NCI-H82 treated with DMSO at 0.1 percent for 48 hours (cell line): ENCODE results near the gene CDK15.

Experiments used
- DNase-seq: peaks from one replicate; lab custom pipeline; 2025; ENCODE audit not compliant: unreplicated experiment; lab: John Stamatoyannopoulos, UW

CDK15 gene

DNA sequence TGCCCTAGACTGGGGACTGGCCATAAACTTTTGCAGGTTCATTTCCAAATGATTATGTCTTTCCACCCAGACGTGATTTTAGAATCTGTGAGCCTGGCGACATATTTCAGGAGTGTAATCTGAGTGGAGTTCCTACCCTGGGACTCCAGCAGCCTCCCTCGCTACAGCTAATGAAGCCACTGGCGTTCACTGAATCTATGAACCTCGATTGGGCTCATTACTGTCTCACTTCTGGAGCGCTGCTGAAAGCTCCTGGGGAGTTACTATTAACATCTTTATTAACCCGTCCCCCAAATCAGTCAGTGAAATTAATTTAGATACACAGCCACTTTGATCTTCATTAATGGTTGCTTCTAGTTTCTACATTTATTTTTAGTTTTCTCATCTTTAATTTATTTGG, 56.5 kb downstream of the CDK15 start:
- no peak for DNase-seq

DNA sequence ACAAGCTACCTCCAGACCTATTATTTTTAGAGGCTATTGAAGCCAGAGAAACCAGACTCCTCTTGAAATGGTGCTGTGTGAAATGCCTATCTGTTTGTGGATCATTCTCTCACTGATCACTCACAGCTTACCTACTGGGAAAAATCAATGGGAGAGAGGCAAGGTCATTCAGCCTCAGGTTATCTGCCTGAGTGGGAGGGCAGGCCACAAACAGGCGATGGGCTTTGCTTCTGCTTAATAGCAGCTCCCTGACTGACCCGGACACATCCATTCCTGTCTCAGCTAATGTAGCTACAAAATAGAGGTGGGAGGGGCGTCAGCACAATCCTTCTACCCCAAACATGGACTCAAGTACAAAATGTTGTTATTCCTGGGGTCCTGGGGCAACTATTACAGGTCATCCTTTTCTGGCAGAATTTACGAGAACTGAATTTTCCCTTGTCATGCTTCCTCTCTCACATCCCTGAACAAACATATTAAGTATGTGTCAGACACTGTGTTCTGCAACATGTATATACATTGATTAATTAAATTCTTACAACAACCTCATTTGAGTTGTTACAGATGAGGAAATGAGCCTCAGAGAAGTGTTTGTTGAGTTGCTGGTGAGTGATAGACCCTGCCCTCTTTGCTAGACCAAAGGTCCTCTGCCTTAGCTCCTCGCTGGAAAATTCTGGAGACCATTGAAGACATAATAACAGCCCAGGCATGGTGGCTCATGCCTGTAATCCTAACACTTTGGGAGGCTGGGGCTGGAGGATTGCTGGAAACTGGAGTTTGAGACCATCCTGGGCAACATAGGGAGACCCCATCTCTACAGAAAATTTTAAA, 60.5 kb downstream of the CDK15 start:
- DNase-seq: no peak

DNA sequence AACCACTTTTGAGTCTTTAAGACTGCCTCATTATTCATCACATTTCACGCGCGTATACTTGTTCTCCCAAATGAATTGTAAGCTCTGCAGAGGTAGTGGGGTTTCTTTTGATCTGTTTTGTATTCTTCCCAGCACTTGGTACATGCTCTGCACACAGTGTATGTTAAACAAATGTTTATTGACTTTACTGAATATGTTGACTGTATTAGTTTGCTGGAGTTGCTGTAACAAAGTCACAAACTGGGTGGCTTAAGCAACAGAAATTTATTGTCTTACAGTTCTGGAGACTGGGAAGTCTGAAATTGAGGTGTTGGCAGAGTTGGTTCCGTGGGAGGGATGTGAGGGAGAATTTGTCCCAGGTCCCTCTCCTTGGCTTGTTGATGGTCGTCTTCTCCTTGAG, 65.1 kb downstream of the CDK15 start:
- DNase-seq: no peak

DNA sequence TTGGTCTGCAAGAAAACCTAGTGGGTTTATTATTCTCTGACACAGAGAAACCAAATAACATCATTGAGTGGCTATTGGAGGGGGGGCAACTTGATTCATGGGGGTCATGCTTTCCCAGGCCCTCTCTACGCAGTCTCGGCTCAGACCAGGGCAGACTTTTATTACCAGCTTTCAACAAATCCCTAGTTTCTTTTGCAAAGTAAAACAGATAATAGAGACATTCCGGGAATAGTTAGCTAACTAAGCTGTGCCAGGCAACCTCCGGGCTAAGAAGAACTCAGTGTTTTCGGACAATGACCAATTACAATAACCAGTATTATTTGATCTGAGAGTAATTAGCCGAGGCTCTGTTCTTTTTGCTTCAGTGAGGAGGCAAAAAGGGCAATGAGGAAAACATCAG, 66.3 kb downstream of the CDK15 start:
- no peak for DNase-seq

DNA sequence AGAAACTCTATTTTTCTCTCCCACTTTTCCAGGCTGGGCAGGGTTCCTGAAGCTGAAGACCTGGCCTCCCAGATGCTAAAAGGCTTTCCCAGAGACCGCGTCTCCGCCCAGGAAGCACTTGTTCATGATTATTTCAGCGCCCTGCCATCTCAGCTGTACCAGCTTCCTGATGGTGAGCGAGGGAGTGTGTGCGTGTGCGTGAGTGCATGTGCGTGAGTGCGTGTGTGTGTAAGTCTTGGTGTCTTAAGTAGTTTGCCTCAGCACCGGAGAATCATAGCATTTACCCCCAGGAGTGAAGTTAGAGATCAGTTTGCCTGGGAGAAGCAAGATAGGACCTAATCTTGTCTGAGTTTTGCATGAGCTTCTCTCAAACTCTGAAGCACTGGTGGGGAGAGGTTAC, 73.7 kb downstream of the CDK15 start:
- DNase-seq: no peak

DNA sequence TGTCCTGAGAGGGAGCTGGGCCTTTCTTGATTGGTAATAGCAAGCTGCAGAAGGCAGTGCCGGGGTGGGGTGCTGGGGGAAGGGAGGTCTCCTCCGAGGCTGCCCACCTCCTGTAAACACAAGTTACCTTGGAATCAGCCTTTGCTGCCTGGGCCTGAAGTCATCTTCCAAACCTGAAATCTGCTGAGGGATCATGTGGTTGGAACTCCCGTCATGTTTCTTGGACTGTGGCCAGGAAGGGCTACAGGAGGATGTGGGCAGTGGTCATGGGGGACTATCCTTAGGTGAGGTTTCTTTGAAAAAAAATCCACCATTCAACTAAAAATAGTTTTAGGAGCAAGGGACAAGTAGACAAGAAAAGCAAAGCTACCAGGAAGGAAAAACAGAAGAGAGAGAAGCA, 74.2 kb downstream of the CDK15 start:
- no peak for DNase-seq

DNA sequence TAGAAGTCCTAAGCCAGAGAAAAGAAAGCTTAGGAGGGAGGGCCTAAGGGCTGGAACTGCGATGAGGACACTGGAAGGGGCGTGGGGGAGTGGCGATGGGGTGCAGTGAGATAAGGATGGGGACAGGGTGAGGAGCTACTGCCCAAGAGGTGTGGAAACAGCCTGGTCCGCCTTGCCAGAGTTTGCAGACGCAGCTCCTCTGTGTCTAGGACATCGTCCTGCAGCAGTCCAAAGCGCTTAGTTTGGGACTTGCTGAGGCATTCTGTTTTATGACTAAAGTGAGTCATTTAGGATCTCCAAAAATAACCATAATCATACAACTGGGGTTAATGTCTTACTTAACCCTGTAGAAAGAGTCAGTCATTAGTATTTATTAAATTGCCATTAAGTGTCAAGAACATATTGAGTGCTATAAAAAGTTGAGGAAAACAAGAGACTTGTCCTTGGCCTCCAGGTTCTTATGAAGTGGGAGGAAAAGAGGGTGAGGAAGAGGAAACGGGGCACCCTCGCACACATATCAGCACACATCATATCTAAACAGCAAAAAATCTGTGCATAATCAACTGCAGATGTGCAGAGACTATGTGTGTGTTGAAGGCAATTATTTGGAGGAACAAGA, 74.8 kb downstream of the CDK15 start:
- no peak for DNase-seq

DNA sequence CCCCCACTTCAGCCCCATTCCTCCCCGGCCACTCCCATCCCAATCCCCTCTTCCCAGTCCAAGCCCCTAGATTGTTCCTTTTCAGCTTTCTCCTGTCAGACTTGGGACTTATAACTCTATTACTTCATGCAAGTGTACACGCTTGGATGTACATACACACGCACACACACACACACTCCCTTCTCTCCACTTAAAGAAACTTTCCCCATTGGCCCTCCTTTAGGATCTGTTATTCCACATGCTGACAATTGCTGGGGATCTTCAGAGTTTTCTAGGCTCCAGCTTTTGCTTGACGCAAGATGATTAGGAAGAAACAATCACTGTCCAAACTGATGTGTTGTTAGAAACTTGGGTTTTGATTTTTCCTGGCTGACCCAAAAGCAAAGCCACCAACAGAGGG, 75.4 kb downstream of the CDK15 start:
- DNase-seq: no peak

DNA sequence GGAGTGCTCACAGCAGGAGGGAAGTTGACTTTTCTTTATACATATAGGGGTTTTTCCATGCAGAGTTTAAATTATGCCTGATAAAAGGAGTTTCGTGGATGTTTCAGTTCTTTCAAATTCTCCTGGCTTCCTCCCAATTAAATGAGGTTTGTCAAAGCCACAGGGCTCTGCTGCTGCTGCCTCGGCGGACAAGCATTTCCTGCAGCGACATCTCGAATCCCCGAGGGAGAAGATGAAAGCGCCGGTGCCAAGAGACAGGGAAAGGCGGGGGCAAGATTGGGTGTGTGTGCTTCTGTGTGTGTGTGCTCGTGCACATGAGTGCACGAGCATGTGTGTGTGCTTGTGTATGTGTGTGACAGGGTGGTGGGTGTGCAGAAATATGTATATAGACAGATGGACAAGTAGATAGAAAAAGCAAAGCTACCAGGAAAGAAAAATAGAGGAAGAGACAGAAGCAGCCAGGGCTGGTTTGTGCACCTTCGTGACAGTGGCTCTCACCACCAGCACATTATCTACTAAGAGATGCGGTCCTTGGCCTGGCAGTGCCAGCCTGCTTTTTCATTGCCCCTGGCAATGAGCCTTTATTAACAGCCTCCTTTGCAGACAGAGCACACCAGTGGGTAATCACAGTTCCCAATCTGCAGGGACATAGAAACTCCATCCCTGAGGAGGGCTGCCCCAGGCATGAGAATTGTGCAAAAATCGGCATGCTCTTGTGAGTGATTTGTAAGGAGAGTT, 76.2 kb downstream of the CDK15 start:
- DNase-seq: no peak

DNA sequence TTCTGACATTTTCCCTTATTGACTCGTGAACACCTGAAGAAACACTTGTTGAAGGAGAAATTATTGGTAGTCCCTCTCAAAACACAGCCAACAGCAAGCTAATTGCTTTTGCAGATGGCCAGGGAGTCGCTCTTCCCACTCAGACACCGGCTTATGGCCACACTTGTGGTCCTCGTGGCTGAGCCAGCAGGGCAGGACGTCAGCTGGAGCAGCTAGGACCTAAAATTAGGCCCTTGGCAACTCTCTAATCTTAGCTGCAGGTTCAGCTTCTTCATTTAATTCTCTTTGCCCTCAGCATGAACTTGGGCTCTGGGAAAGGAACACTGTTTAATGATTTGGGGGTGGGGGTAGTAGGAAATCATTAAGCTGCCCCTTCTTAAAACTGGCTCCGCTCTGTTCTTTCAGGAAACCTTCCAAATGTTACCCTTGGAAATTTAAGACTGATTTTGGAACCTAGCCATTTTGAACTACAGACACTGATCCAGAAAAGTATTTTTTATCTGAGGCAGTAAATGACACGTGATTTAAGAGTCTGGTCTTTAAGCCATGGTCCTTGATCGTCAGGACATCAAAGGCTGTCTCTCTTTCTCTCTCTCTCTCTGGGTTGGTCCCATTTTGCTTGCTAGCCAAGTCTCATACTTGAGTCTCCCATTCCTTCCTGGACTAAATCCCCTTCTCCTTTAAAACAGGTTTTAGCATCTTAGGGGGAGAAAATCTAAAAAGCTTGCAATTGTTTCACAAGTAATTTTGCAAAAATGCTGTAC, 77.5 kb downstream of the CDK15 start:
- DNase-seq: no peak

DNA sequence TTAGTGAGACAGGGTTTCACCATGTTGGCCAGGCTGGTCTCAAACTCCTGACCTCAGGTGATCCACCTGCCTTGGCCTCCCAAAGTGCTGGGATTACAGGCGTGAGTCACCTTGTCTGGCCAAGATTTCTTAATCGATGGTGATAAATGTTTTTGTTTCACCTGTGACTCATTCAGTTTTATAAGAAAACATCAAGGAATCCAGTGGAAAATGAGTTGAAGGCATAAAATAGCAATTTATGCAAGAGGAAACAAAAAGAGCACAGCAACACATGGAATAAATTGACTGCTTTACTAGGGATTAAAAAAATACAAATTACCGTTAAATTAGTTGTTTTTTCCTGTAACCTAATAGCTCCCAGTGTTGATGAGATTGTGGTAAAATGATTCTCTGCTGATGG, 80.2 kb downstream of the CDK15 start:
- DNase-seq: no peak

DNA sequence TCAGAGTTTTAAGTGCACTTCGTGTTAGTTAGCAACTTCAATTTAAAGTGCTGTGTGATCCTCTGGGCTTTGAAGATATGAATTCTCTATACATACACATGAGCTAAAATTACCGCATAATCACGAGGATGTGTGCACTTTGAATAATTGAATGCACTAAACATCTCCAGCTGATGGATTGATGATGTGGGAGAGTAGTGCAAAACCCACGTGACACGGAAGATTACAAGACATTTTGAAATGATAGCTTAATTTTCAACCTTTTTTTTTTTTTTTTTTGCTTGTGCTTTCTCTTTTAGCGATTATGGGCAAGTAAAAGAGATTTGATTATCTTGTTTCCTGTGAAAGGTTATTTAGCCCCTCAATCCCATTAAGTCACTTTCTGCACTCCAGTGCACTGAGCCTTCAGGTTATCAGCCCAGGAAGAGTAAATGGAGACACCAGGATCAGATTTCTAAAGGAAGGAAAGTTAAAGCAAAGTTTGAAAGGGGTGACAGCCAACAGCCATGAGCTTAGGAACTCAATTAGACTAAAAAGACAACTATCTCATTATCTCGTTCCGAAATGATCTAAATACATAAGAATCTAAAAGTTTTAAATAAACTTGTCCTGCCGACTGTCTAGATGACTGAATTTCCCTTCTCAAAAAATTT, 81.6 kb downstream of the CDK15 start:
- peak; percentile 82 for DNase-seq

DNA sequence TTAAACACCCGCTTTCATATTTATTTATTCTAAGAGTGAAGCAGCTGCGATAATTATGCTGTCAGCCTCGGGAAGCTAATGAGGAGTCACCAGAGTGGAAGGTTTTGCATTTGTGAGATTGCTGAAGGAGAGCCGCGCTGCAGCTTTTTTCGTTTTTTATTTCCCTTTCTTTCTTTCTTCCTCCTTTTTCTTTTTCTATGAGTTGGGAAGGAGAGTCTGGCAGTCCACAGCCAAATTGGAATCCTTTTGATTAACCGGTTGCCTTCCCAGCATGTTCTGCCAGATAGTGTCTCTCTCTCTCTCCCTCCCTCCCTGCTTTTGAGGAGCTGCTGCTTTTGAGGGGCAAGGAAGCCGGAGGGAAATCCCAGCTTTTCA, 82.1 kb downstream of the CDK15 start:
- DNase-seq: no peak

DNA sequence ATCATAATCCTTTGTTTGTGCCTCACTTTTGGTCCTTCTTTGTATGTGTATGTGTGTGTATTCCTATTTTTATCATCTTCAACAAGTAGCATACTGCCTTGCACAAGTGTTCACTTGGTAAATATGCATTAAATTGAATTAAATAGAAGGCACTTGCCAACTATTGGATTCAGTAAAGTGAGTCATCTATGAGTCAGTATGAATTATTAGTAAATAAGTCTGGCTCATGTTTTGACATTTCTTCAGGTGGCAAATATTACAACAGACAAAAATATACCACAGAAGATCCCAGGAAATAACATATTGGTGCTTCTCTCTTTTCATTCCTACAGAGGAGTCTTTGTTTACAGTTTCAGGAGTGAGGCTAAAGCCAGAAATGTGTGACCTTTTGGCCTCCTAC, 84.1 kb downstream of the CDK15 start:
- DNase-seq: no peak

DNA sequence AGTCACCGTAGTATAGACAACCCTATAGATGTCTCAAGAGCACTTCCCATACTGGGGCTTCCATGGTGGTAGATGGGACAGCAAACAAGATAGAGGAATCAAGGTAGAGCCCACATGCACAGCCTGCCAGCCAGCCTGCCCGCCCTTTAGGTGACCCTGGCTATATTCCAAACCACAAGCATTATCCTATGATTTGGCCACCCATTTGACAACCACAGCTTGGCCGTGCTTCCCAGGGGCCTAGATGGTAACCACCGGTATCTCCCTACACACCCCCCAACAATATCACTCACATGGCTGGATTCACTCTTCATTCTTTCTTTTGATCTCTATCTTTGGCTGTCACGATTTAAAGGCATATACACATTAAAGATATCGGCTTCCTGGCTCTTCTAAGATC, 85.3 kb downstream of the CDK15 start:
- DNase-seq: no peak

DNA sequence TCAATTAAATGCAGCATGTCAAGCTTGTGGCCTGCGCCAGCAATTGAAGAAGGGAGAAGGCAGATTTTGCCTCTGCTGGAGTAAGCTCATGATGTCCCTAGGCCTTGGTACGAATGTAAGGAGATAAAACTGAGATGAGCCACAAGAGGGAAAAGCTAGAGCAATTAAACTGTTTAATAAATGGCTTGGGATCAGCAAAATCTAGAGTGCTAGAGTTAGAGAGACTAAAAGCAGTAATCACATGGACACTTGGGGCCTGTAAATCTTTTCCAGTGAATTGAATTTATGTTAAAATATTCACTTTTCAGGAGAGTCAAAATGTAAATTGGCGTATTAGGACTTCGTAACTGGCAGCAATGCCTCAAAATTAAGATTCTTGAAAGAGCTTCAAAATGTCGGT, 86.2 kb downstream of the CDK15 start:
- DNase-seq: no peak

DNA sequence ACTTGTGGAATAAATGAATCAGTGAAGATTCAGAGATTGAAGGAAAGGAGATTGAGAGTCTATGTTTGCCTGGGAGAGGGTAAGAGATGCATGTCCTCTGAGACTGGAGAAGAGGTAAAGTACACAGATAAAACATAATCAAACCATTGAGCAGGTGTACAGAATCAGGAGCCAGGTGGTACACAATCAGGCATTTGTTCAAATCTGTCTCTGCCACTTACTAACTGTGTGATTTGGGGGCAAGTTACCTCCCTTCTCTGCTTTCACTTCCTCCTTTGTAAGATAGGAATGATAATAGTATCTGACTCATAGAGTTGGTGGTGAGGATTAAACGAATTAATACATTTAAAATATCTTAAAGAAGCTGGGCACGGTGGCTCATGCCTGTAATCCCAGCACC, 94.0 kb downstream of the CDK15 start:
- DNase-seq: no peak

DNA sequence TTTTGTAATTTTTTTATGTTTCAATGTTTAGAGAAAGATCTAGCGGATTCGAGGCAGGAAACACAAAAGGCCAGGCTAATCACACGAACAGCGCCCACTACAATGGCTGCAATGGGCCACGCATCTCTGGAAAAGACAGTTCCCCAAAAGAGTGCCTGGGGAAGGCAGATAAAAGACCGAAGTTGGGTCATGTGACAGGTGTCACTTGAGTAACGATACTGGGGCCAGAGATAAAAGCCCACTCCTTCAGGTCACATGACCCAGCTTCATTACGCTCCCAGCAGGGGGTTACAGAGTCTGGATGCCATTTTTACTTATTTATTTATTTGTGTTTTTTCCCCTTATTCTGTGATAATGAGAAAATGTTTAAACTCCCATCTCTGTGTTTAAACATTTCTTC, 95.4 kb downstream of the CDK15 start:
- DNase-seq: no peak

DNA sequence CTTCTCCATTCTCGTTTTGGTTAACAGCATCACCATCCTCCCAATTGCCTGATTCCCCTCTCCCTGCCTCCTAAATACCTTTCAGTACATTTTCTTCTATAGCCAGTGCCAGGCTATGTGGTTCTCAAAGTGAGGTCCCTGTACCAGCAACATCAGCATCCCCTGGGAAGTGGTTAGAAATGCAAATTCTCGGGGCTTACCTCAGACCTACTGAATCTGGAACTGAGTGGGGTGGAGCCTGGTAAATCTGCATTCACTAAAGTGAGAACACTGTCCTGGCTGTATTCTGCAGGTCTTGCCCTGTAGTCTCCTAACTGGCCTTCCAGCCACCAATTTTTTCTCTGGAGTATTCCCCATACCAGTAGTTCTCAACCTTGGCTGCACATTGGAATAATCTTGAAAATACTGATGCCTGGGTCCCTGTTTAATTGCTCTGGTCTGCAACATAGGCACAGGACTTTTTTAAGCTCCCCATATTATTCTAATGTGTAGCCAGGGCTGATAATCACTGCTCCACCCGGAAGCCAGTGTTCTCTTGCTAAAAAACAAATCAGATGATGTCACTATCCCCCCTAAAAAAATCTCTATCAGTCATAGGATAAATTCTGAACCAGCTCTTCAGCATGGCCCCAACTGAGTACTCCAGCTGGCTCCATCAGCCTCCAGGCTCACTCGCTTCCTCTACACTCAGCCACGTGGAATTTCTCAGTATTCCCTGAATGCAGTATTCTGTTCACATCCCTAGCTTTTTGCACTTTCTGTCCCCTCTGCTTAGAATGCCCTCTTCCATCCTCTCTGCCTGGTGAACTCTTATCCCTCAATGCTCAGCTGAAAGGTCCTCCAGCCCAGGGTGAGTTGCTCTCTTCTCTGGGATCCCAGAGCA, 98.4 kb downstream of the CDK15 start:
- DNase-seq: no peak
